IPS DF 4.7 (cell line): ENCODE measurements around the gene C22orf23.
"Not testable (repeated sequence)": the region's sequence is repeated elsewhere in the genome, so short reads cannot be mapped to it uniquely, and the experiment has no call there.

Experiments
- DNase-seq: peaks from one replicate; pipeline ENCODE4 v3.0.0-alpha.2; 2013; ENCODE audit warnings: low spot score; ENCODE audit errors: extremely low read depth

The C22orf23 gene

GRCh38 chr22:37982151-37982785, 28.9 kb upstream of the C22orf23 start:
- DNase-seq, result no peak

DNA sequence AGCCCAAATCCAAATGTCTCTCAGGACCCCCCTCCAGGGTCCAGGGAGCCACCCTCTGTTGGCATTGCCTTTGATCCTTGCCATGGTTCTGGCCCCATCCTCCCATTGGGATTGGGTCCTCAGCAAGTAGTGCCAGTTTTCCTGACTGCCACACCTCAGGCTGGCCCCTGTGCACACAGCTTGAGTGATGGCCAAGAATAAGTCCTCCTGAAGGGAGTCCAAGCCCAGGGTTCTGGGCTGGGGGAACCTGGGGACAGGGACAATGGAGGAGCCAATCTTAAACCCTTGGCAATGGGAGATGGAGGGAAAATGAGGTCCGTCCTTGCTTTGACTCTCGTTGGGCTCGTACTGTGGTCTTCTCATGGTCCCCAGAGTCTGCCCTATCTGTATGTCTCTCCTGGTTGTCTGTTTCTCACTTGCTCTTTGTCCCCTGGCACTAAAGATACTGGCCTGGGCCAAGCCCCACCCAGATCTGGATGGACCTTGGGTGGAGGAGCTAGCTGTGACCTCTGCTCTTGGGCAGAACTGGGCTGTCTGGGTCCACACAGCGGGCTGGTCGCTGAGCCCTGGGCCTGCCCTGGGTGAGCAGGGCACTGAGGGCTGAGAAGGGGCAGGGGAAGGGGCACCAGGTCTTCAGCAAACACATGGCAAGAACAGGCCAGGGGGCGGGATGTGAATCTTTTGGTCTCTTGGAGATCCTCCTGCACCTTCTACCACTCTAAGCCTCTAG, 28.0 kb upstream of the C22orf23 start:
- no peak for DNase-seq

GRCh38 chr22:37979782-37980181, 26.4 kb upstream of the C22orf23 start:
- no peak for DNase-seq

GRCh38 chr22:37976547-37976946, 23.1 kb upstream of the C22orf23 start:
- DNase-seq, result no peak

GRCh38 chr22:37976022-37976421, 22.6 kb upstream of the C22orf23 start:
- DNase-seq, result not testable (repeated sequence)

GRCh38 chr22:37975153-37975552, 21.8 kb upstream of the C22orf23 start:
- no peak for DNase-seq

GRCh38 chr22:37973271-37974170, 20.1 kb upstream of the C22orf23 start:
- no peak for DNase-seq

DNA sequence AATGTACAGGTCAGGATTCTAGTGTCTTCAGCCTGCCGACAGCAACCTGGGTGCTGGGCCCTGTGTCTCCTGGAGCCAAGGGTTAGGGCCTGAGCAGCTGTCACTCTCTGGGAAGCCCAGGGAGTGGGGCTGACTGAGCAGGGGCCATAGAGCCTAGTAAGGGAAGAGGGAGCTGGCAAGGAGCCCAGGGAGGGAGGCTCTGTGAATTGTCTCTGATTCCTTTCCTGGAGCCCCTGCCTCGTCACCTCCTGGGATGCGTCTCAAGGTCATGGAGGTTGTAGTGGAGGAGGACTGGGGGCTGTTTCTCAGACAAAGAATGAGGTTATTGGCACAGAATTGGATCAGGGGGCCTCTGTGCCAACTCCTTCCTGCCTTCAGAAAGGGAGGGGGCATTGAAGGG, 19.1 kb upstream of the C22orf23 start:
- no peak for DNase-seq

- no peak for DNase-seq
These were observed 18.4 kb upstream of the C22orf23 start for GRCh38 chr22:37971475-37972434.

DNA sequence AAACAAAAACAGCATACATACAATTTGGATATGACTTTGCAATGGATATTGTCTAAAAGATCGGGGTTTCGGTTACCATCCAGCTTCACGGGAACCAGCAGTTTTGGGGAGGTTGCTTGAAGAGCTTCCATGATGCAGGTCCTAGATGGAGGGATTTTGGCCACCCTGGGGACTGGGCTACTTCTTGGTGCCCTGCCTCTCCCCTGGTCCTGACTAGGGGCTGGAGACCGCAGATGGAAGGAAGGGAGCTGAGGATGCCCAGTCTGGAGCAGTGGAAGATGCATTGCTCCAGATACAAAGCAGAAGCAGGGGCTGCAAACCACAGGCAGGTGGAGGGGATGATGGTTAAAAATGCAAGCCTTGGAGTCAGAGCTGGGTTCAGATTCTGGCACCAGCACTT, 17.5 kb upstream of the C22orf23 start:
- no peak for DNase-seq

- DNase-seq, result no peak
These were observed 15.3 kb upstream of the C22orf23 start for GRCh38 chr22:37968452-37969251.

GRCh38 chr22:37967637-37968451, 14.4 kb upstream of the C22orf23 start:
- no peak for DNase-seq

DNA sequence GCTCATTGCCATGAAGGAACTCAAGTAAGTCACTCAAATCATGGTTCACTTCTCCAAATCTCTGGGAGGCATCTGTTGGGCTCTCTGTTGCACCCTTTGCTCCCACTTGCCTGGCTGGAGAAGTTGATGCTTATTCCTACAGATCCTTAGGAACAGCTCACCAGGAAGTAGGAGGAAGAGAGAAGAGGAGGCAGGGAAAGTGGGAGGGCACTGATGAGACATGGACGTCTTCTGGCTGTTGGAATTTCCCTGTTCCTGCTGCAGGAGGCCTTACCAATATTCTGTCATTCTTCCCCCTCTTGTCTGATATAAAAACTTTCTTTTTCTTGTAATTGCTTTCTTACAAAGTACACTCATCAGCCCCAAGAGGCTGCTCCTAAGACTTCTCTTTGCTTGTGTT, 13.7 kb upstream of the C22orf23 start:
- DNase-seq, result no peak

- DNase-seq, result no peak
These were observed 12.7 kb upstream of the C22orf23 start for GRCh38 chr22:37965940-37966664.

GRCh38 chr22:37961062-37961461, 7.7 kb upstream of the C22orf23 start:
- DNase-seq, result no peak

GRCh38 chr22:37959231-37959825, 5.9 kb upstream of the C22orf23 start:
- no peak for DNase-seq

DNA sequence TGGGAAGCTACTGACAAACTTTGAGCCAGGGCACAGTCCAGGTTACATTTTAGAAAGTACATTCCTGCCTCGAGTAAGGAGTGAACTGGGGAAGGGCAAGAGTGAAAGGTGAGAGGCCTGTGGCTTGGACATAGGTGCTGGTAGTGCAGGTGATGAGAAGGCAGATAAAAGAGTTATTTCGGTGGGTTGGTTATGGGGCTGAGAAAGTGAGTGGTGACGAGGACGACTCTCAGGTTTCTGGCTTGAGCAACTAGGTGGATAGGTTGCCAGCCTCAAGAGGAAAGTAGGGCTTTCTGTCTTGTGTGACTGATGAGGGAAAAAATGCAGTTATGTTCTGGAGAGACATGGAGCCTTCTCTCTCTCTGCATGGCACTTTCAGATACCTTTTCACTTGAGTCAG, 3.8 kb upstream of the C22orf23 start:
- DNase-seq, result no peak

- DNase-seq, result not testable (repeated sequence)
These were observed 2.5 kb upstream of the C22orf23 start for GRCh38 chr22:37955825-37956397.
